B cell (primary cell): ENCODE measurements around the gene THSD7B.

Source experiments
- EZH2 ChIP-seq: IDR thresholded peaks from 2 replicates; pipeline ENCODE4 v1.6.1; 2012; ENCODE audit warnings: borderline replicate concordance, low read depth, mild to moderate bottlenecking, moderate library complexity, low read length; ENCODE audit not compliant: insufficient read depth, poor library complexity, severe bottlenecking
- TF ChIP-seq, protein P1 (sequence below): fragments of 200-600 bp; IDR thresholded peaks from one replicate; pipeline ENCODE4 v1.8.0; 2022; ENCODE audit warnings: antibody characterized with exemption, mild to moderate bottlenecking

DNA sequence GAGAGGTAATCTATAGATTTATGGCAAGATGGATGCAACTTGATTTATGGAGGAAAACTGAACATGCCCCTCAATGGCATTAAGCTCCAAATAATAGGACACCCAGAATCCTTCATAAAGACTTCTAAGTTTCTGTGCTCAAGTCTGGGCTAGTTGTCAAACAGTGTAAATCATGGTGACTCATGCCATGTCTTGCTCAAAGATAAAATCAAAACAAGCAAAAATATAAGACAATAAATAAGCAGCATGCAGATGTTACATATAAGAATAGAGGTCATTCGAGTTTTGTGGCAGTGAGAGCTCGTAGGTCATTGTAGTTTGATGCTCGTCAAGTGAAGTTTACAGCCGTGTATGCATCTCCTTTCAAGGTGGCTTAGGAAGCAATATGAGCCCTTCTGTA is 403.2 kb downstream of the THSD7B start:
- TF ChIP-seq, protein P1, sequence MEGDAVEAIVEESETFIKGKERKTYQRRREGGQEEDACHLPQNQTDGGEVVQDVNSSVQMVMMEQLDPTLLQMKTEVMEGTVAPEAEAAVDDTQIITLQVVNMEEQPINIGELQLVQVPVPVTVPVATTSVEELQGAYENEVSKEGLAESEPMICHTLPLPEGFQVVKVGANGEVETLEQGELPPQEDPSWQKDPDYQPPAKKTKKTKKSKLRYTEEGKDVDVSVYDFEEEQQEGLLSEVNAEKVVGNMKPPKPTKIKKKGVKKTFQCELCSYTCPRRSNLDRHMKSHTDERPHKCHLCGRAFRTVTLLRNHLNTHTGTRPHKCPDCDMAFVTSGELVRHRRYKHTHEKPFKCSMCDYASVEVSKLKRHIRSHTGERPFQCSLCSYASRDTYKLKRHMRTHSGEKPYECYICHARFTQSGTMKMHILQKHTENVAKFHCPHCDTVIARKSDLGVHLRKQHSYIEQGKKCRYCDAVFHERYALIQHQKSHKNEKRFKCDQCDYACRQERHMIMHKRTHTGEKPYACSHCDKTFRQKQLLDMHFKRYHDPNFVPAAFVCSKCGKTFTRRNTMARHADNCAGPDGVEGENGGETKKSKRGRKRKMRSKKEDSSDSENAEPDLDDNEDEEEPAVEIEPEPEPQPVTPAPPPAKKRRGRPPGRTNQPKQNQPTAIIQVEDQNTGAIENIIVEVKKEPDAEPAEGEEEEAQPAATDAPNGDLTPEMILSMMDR, result no peak
- TF ChIP-seq EZH2, result no peak
